Measurements from ENCODE around the gene C1orf174.

Gene C1orf174

DNA sequence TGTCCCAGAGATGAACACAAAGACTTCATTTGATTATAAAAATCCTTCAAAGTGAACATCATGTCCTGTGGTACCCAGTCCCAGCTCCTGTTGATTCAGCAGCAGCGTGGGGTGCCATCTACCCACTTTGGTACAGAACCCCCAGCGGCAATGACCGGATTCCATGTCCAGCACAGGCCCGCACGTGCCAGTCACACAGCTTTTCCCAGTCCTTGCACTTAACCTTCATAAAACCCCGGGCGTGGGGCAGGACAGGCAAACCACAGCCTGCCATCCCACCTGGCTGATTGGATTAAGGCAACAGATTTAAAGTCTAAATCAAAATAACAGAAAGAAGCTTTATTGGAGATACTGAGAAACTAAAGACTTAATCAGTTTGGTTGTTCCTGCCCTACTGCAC lies 58.6 kb downstream of the C1orf174 start:
- Histone ChIP-seq H3K4me3 (ENCODE audit: low read length) (no peak overlapping the region), H3K9me3 (ENCODE audit: insufficient read depth, low read depth, low read length) (peaks cover 2% of the 10 kb centered on the region; the same call in 1 of the 2 replicates), H3K36me3 (ENCODE audit: insufficient read depth, low read length) (peaks cover 46% of the 10 kb centered on the region), H3K9ac (ENCODE audit: low read depth, low read length) (no peak overlapping the region), H3K27ac (ENCODE audit: low read depth, low read length) (no peak overlapping the region), H3K27me3 (ENCODE audit: insufficient read depth, low read length) (no peaks in the 10 kb centered on the region), H3K4me1 (ENCODE audit: insufficient read depth, low read length) (no peaks in the 10 kb centered on the region)
- WGBS = 97% methylated on average over 7 of the region's 7 CpGs
